Anterior cingulate cortex (tissue), 58 donors: ENCODE data around the gene KCNQ1OT1.

Experiments used
- DNase-seq, 58 donors: peaks; one replicate each; lab custom pipeline; 2025; lab: John Stamatoyannopoulos, UW

KCNQ1OT1 gene

GRCh38 chr11:2737866-2738265, 38.1 kb upstream of the KCNQ1OT1 start:
- no peak for DNase-seq

- DNase-seq, result no peak
These were observed 37.4 kb upstream of the KCNQ1OT1 start for GRCh38 chr11:2737226-2737590.

- DNase-seq, result no peak
These were observed 36.9 kb upstream of the KCNQ1OT1 start for GRCh38 chr11:2736577-2737225.

- DNase-seq, result no peak
These were observed 35.3 kb upstream of the KCNQ1OT1 start for GRCh38 chr11:2735053-2735589.

- no peak for DNase-seq
These were observed 34.6 kb upstream of the KCNQ1OT1 start for GRCh38 chr11:2734181-2735052.

GRCh38 chr11:2732940-2733628, 33.3 kb upstream of the KCNQ1OT1 start:
- no peak for DNase-seq

- peak in 47 of 58 donors; percentile 7 to 89 (median 61) for DNase-seq
These were observed 32.6 kb upstream of the KCNQ1OT1 start for GRCh38 chr11:2732261-2732939.

- no peak for DNase-seq
These were observed 31.6 kb upstream of the KCNQ1OT1 start for GRCh38 chr11:2731130-2732125.

GRCh38 chr11:2730272-2731129, 30.7 kb upstream of the KCNQ1OT1 start:
- peak in 35 of 58 donors; percentile 5 to 77 (median 43) for DNase-seq

- no peak for DNase-seq
These were observed 30.0 kb upstream of the KCNQ1OT1 start for GRCh38 chr11:2729841-2730240.

- DNase-seq, result peak in 53 of 58 donors; percentile 16 to 90 (median 69)
These were observed 29.0 kb upstream of the KCNQ1OT1 start for GRCh38 chr11:2728663-2729332.

- DNase-seq, result peak in 2 of 58 donors; percentile 51 to 59
These were observed 28.4 kb upstream of the KCNQ1OT1 start for GRCh38 chr11:2728128-2728662.

GRCh38 chr11:2726964-2727363, 27.2 kb upstream of the KCNQ1OT1 start:
- no peak for DNase-seq

- no peak for DNase-seq
These were observed 25.8 kb upstream of the KCNQ1OT1 start for GRCh38 chr11:2725368-2726300.

GRCh38 chr11:2724653-2725367, 25.0 kb upstream of the KCNQ1OT1 start:
- no peak for DNase-seq
